ENCODE results near the gene ZNF460. TPM values are rescaled to one million over a fixed set of nuclear protein-coding genes. Genes with fewer than 3 reads are reported as not detected.

Gene ZNF460
- total and polyA plus RNA-seq, 2 donors (not counting 1 experiment from before 2014, with no cell fraction given), result 8.4 to 90.5 TPM

- intact Hi-C loops (cut with micrococcal nuclease), result no loop called here
- H2AFZ ChIP-seq (ENCODE audit: insufficient read depth, low read depth, low read length, poor library complexity, severe bottlenecking), result no peak overlapping the region
- no peaks in the 10 kb centered on the region for H4K20me1 ChIP-seq (ENCODE audit: control insufficient read depth, insufficient read depth, low read length, poor library complexity, severe bottlenecking)
- no peaks in the 10 kb centered on the region for H3K27me3 ChIP-seq (replicated peaks in 1 of 4; ENCODE audit: control extremely low read depth in 1 of 4, control insufficient read depth in 3 of 4, insufficient read depth in 4 of 4, low read length in 3 of 4)
- Mint-ChIP-seq H3K9me3 (ENCODE audit: insufficient read depth) (peaks cover 2% of the 10 kb centered on the region), H3K27ac (no peak overlapping the region), H3K27me3 (no peaks in the 10 kb centered on the region), H3K4me3 (no peak overlapping the region), H3K4me1 (peaks cover 24% of the 10 kb centered on the region)
- H3K4me3 ChIP-seq (ENCODE audit: control extremely low read depth in 1 of 5, extremely low read depth in 1 of 5, insufficient read depth in 1 of 5, low read depth in 2 of 5, low read length in 4 of 5), result no peak overlapping the region
- H3K79me2 ChIP-seq (ENCODE audit: control insufficient read depth, insufficient read depth, low read length), result no peaks in the 10 kb centered on the region
- CTCF ChIA-PET, result no interaction called here
- ATAC-seq (ENCODE audit: low read depth), result no peak
- H3K4me1 ChIP-seq (ENCODE audit: control insufficient read depth in 2 of 2, insufficient read depth in 2 of 2, low read length in 2 of 2), result peaks cover 0 to 20% of the 10 kb centered on the region in 2 donors
- H3K9me3 ChIP-seq (ENCODE audit: control extremely low read depth in 1 of 3, control insufficient read depth in 2 of 3, insufficient read depth in 1 of 3, low read length in 2 of 3), result no peaks in the 10 kb centered on the region
- H3K4me2 ChIP-seq (replicated peaks; ENCODE audit: low read depth, low read length, poor library complexity, severe bottlenecking), result no peak overlapping the region
- no peak overlapping the region for H3K27ac ChIP-seq (ENCODE audit: low read length in 2 of 2)
- no peak overlapping the region for H3K9ac ChIP-seq (ENCODE audit: low read length)
- peaks cover 0 to 3% of the 10 kb centered on the region in 2 experiments for H3K36me3 ChIP-seq (replicated peaks in 1 of 2; ENCODE audit: control extremely low read depth in 1 of 2, control insufficient read depth in 1 of 2, extremely low read depth in 1 of 2, insufficient read depth in 2 of 2, low read length in 1 of 2)
- 83% methylated on average over 2 of the region's 3 CpGs for WGBS (ENCODE audit: insufficient coverage)
- TF ChIP-seq, protein P1, sequence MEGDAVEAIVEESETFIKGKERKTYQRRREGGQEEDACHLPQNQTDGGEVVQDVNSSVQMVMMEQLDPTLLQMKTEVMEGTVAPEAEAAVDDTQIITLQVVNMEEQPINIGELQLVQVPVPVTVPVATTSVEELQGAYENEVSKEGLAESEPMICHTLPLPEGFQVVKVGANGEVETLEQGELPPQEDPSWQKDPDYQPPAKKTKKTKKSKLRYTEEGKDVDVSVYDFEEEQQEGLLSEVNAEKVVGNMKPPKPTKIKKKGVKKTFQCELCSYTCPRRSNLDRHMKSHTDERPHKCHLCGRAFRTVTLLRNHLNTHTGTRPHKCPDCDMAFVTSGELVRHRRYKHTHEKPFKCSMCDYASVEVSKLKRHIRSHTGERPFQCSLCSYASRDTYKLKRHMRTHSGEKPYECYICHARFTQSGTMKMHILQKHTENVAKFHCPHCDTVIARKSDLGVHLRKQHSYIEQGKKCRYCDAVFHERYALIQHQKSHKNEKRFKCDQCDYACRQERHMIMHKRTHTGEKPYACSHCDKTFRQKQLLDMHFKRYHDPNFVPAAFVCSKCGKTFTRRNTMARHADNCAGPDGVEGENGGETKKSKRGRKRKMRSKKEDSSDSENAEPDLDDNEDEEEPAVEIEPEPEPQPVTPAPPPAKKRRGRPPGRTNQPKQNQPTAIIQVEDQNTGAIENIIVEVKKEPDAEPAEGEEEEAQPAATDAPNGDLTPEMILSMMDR (IDR thresholded peaks at IDR 0.05), result no peak
- TF ChIP-seq EZH2 (IDR thresholded peaks at IDR 0.05; ENCODE audit: borderline replicate concordance, insufficient read depth, low read depth, low read length, poor library complexity, severe bottlenecking), result no peak
- no peak for DNase-seq
- POLR2A ChIA-PET, result no interaction called here
These were observed 13.0 kb upstream of the ZNF460 start for GRCh38 chr19:57267291-57267690.

GRCh38 chr19:57269515-57270250 lies 10.6 kb upstream of the ZNF460 start:
- H3K27me3 Mint-ChIP-seq, result no peaks in the 10 kb centered on the region
- TF ChIP-seq, protein P1 (IDR thresholded peaks at IDR 0.05), result no peak
- TF ChIP-seq EZH2 (IDR thresholded peaks at IDR 0.05; ENCODE audit: borderline replicate concordance, insufficient read depth, low read depth, low read length, poor library complexity, severe bottlenecking), result no peak
- intact Hi-C loops (cut with micrococcal nuclease), result no loop called here
- H3K4me3 Mint-ChIP-seq, result peak overlapping the region; percentile 68
- ChIA-PET POLR2A (interaction anchor here (0.7 kb wide), 1 partner anchor 881 kb away, joined by 3 read pairs; the partner anchor contains the start of gene ZNF329), CTCF (no interaction called here)
- Histone ChIP-seq H3K9ac (ENCODE audit: low read length) (peak overlapping the region; percentile 27), H2AFZ (ENCODE audit: insufficient read depth, low read depth, low read length, poor library complexity, severe bottlenecking) (peak overlapping the region; percentile 5), H3K4me3 (ENCODE audit: control extremely low read depth in 1 of 5, extremely low read depth in 1 of 5, insufficient read depth in 1 of 5, low read depth in 2 of 5, low read length in 4 of 5) (peak overlapping the region in 1 of 5 experiments; percentile 22), H3K27me3 (replicated peaks in 1 of 4; ENCODE audit: control extremely low read depth in 1 of 4, control insufficient read depth in 3 of 4, insufficient read depth in 4 of 4, low read length in 3 of 4) (no peaks in the 10 kb centered on the region), H3K36me3 (replicated peaks in 1 of 2; ENCODE audit: control extremely low read depth in 1 of 2, control insufficient read depth in 1 of 2, extremely low read depth in 1 of 2, insufficient read depth in 2 of 2, low read length in 1 of 2) (peaks cover 3 to 6% of the 10 kb centered on the region in 2 experiments), H3K9me3 (ENCODE audit: control extremely low read depth in 1 of 3, control insufficient read depth in 2 of 3, insufficient read depth in 1 of 3, low read length in 2 of 3) (no peaks in the 10 kb centered on the region), H3K4me1 (ENCODE audit: control insufficient read depth in 2 of 2, insufficient read depth in 2 of 2, low read length in 2 of 2) (peaks cover 0 to 20% of the 10 kb centered on the region in 2 donors), H3K79me2 (ENCODE audit: control insufficient read depth, insufficient read depth, low read length) (no peaks in the 10 kb centered on the region), H3K4me2 (replicated peaks; ENCODE audit: low read depth, low read length, poor library complexity, severe bottlenecking) (peak overlapping the region; percentile 38), H3K27ac (ENCODE audit: low read length in 2 of 2) (peak overlapping the region in 1 of 2 donors; percentile 70), H4K20me1 (ENCODE audit: control insufficient read depth, insufficient read depth, low read length, poor library complexity, severe bottlenecking) (no peaks in the 10 kb centered on the region)
- DNase-seq, result peak; percentile 49
- peak overlapping the region; percentile 78 for H3K27ac Mint-ChIP-seq
- H3K9me3 Mint-ChIP-seq (ENCODE audit: insufficient read depth), result peaks cover 2% of the 10 kb centered on the region
- peaks cover 28% of the 10 kb centered on the region for H3K4me1 Mint-ChIP-seq
- peak; percentile 65 for ATAC-seq (ENCODE audit: low read depth)
- 41% methylated on average over 3 of the region's 4 CpGs for WGBS (ENCODE audit: insufficient coverage)
